ENCODE results near the gene HELZ2.
"Not testable (repeated sequence)": the region's sequence is repeated elsewhere in the genome, so short reads cannot be mapped to it uniquely, and the experiment has no call there.

Gene HELZ2

DNA sequence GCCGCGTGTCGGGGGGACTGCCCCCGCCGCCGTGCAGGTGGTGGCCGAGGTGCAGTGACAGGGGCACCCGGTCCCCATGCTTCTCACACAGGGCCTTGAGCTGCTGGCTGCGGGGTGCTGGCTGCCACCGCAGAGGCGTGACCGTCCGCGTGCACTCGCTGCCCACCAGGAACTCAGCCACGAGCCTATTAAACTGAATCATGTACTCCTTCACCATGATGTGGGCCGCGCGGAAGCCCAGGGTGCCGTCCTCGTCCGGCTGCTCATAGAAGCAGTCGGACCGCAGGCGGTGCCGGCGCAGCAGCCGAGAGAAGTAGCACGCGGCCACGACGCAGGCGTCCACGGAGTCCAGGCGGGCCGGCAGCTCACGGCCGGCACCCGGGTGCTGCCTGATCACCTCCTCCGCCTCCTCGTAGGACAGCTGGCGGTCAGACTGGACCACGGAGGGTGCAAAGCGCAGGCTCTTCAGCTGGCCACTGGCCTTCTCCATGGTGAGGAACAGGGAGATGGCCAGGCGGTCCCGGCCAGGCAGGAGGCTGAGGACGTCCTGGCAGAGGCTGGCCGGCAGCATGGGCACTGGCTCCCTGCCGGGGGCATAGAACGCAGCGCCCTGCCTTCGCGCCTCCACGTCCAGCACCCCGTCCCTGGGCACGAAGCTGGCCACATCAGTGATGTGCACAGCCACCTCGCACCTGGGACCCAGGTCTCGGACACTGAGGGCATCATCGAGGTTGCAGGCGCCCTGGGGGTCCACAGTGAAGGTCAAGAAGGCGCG lies 9.8 kb downstream of the HELZ2 start:
- no peak for DNase-seq

DNA sequence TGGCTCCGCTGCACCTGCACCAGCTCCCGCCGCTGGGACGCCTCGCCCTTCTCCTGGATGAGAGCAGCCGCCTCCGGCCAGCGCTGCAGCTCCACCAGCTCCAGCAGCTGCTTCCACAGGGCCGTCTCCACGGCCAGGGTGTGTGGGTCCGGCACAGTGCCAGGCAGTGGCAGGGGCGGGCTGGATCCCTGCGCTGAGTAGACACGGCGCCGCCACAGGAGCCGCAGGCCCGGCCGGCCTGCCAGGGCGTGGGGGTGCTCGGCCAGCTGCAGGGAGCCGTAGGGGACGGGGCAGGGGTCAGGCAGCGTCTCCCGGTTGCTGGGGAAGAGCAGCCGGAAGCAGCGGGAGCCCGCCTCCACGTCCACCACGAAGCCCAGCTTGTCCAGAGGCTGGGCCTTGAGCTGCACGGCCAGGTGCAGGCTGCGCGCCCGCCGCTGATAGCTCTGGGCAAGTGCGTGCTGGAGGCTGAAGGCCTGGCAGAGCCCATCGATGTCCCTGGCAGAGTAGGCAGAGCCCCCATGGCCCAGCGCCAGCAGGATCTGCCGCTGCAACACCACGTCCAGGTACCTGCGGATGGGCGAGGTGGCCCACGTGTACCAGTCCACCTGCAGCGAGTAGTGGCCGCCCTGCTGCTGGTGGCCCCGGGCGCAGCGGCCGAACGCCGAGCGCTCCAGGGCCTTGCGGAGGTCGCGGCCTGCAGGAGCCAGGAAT lies 10.7 kb downstream of the HELZ2 start:
- DNase-seq, result no peak

DNA sequence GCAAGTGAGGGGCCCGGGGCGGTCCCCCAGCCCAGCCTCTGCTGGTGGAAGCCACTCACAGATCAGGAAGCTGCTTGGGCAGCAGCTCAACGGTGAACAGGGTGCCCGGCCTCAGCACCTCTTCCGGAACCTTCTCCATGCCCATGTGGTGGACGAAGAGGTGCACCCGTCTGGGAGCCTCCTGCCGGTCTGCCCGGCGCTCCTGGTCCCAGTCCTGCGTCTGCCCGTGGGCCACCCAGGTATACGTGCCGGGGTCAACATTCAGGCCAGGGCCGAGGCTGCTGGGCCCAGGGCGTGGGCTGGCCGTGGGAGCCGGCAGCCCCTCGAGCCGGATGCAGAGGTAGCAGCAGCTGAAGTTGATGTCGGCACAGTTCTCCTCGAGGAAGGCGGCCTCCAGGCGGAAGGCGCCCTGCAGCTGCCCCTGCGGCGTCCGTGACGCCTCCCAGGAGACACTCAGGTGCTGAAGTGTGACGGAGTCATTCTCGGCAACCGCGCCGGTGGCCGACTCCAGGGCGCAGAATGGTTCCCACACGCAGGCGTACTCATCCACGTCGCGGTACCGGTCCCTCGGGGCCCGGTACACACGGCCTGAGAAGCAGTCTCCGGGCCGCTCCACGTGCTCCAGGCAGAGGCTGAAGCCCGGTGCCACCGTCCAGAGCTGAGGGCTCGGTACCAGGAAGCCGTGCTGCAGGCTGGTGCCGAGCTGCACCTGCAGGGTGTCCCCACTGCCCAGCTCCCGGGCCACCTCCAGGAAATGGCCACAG lies 11.4 kb downstream of the HELZ2 start:
- no peak for DNase-seq

DNA sequence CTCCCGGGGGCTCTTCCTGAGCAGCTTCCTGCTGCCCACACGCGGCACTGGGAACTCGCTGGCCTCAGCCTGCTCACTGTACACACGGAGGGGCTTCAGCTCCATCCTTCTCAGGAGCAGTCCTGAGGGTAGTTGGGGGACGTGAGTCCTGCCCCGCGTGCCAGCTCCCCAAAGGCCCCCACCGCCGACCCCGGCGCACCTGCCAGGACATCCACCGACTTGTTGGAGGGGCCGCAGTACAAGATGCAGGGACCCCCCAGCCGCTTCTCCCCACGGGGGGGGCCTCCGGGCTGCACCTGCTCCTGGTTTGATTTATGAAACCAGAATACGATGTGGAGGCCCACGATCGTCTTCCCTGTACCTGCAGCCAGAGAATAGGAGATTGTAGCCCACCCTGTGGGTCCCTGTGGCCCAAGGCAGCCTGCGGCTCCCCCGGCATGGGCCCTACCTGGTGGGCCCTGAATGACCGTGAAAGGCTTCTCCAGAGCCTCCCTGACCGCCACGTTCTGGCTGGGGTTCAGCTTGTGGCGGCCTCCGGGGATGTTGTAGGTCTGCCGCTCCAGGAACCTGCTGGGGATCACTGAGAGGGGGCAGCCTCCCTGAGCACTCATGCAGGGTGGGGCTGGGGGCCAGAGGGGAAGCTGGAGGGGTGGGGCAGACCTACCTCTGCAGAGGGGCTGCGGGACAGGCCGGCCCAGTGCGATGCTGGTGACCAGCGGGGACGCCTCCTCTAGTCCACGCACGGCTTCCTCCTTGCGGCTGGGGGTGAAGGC lies 12.2 kb downstream of the HELZ2 start:
- no peak for DNase-seq

DNA sequence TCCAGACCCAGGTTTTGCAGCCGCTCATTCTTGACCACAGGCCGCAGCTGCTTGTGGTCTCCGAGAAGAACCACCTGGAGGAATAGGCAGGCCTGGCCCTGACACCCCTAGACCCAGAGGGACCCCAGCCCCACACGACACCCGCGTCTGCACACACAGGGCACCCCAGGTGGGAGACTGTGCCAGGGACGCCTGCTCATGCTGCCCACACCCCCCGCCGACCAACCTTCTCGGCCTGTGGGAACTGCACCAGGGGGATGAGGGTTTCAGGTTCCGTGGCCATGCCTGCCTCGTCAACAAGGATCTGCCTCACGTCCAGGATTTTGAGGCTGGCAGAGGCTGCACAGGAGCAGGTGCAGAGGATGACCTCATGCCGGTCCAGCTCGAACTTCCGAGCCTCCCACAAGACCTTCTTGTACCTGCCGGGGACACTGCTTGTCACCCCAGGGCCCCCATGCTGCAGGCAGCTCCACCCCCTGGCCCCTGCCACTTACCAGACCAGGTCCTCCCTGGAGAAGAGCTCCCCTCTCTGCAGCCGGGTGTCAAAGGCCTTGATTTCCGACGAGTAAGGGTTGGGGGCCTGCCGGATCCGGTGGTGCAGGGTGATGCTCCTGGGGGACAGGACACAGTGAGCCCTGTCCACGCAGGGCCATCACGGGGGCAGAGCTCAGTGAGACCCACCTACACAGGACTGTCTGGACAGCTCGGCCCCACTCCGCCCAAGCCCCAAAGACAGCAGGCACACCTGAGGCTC lies 13.0 kb downstream of the HELZ2 start:
- no peak for DNase-seq

DNA sequence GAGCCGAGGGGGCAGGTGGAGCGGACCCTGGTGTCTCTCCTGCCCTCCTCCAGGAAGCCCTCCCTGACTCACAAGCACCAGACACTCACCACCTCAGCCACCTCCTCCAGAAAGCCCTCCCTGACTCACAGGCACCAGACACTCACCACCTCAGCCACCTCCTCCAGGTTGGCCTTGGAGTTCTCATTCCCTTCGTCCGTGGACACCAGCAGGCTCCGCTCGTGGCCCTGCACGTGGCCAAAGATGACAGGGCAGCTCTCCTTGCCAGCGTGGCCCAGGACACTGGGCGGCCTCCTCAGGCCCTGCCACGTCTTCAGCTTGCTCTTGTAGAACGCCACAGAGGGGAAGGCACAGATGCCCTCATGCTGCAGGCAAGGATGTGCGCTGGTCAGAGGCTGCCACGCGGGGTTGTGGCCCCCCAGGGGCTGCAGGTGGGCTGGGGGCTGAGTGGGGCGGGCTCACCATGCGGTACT lies 13.7 kb downstream of the HELZ2 start:
- DNase-seq, result no peak

DNA sequence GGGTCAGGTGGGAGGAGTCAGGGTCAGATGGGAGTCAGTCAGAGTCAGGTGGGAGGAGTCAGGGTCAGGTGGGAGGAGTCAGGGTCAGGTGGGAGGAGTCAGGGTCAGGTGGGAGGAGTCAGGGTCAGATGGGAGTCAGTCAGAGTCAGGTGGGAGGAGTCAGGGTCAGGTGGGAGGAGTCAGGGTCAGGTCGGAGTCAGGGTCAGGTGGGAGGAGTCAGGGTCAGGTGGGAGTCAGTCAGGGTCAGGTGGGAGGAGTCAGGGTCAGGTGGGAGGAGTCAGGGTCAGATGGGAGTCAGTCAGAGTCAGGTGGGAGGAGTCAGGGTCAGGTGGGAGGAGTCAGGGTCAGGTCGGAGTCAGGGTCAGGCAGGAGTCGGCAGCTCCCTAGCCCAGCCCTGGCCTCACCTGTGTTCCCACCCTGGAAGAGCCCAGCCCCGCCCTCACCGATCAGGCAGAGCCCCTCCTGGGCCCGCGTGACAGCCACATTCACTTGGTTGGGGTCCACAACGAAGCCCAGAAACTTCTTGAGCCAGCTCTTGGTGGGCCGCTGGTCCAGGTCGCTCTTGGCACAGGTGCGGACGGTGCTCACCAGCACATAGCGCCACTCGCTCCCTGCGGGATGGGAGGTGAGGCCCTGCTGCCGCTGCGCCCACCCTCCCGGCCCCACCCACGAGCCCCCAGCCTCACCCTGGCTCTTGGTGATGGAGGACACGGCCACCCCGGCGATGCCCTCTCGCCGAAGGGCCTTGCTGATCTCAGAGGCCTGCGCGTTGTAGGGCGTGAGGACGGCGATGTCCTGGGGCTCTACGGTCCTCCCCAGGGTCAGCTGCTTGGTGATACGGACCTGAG lies 14.3 kb downstream of the HELZ2 start:
- DNase-seq, result not testable (repeated sequence)

DNA sequence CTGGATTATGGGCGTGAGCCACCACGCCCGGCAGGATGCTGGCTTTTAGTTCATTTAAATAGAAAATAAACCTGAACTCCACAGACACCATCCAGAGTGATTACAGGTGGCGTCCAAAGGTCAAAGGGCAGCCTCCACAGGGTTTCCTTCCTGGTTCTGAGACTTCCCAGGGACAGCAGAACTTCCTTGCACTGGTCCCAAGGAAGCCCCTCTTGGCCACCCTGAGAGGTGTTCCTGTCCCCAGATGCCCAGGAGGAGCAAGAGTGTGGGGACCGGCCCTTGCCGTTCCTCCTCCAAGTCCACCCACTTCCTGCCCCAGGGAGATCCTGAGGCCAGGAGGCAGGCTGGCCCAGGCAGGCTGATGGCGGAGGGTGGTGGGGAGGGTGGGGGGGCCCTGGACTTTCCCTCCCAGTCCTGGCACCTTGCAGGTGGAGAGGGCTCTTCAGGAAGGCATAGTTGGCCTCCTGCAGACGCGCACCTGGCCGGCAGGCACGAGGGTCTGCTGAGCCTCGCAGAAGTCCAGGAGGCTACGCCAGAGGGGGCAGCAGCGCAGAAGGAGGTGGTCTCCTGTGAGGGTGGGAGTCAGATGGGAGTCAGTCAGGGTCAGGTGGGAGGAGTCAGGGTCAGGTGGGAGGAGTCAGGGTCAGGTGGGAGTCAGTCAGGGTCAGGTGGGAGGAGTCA lies 15.1 kb downstream of the HELZ2 start:
- no peak for DNase-seq

DNA sequence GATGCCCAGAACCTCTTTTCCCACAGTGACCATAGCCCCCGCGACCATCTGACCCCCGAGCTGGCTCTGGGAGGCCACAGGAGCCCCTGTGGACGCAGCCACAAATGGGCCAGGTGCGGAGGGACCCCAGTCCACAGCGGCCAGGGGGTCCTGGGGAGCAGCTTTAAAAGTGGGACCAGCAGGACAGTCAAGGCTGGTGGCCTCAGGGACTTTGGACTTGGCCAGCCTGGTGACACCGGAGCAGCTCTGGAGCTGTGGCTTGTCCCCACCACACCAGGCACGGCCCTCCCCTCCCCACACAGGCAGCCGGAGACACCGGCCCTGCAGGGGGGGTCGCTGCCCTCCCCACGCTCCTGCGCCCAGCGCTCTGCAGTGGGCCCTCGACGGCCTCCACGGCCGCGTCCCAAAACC lies 16.6 kb downstream of the HELZ2 start:
- no peak for DNase-seq

DNA sequence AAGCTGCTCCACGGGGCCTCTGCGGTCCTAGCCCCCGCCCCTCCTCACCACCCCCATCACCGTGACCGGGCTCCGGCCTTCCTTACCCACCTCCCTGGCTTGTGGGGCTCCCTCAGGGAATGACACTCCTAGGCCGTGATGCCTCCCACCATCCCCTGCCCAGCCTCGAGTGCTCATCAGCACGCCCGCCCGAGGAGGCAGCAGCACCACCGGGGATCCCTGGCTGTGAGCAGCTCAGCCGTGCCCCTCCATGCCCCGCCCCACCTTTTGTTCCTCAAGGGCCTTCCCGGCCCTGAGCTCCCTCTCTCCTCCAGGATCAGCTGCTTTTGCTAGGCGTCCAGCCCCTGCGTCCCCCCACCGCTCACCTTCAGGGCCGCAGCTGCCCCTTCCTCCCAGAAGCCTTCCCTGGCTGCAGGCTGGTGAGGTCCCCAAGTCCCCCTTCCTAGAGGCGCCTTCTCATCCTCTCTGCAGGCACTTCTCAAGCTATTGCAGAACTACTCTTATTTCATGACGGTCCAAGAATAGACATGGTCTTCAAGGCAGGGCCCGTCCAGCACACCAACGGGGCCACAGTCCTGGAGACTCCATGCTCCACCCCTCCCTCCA lies 17.1 kb downstream of the HELZ2 start:
- no peak for DNase-seq

DNA sequence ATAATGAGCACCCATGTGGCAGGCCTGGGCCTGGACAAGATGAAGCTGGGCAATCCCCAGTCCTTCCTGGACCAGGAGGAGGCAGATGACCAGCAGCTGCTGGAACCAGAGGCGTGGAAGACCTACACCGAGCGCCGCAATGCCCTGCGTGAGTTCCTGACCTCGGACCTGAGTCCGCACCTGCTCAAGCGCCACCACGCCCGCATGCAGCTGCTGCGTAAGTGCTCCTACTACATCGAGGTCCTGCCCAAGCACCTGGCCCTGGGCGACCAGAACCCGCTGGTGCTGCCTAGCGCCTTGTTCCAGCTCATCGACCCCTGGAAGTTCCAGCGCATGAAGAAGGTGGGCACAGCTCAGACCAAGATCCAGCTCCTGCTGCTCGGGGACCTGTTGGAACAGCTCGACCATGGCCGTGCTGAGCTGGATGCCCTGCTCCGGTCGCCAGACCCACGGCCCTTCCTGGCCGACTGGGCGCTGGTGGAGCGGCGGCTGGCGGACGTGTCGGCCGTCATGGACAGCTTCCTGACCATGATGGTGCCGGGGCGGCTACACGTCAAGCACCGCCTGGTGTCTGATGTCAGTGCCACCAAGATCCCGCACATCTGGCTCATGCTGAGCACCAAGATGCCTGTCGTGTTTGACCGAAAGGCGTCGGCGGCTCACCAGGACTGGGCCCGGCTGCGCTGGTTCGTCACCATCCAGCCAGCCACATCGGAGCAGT lies 18.2 kb downstream of the HELZ2 start:
- no peak for DNase-seq

DNA sequence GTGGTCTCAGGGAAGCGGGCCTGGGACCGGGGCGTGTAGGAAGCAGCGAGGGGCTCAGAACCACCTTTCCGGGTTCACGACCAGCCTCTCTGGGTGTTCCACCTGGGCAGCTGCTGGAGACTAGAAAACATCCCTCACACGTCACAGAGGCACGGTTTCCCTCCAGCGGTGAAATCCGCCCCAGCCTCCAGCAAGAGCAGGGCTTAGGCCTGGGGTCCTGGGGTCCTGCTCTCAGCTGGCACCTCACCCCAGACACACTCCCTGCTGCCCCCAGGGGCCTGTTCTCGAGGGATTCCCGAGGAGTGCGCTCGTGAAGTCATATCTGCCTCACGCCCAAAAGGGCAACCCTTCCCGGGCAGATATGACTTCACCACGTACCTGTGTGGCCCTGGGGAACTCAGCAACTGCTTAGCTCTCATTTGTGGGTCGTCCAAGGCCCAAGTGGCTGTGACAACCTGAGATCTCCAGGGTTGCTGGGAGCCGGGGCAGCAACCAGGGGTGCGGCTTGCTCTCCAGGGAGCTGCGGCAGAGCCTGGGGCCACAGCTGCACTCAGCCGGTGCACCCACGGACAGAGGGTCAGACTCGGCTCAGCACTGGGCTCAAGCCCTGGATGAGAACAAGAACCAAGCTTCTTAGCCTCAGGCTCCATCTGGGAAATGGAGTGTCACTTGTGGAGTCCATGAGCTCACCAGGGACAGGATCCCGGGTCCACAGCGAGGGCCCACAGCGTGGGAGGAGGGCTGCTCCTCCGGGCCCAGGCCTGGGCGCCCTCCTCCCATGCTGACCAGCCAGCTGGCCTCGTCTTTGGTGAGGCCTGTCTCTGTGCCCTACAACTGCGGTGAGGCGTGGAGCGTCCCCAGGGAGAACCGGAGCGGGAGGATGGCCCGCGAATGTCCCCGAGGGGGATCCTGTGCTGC lies 19.4 kb downstream of the HELZ2 start:
- no peak for DNase-seq

DNA sequence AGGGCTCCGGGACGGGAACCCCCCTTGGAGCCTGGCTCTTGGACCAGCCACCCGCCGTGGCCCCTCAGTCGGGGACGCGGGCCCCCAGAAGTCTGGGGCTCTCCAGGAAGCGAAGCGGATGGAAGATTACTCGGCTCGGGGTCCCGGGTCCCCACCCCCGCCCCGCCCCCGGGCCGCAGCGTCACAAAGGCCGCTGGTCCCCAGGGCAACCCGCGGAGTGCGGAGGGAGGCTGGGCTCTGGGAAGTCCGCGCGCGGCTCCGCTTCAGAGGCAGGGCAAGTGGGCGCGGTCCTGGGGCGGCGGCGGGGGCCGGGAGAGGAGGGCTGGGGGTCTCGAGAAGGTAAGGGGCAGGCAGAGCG lies 20.1 kb downstream of the HELZ2 start, which contains the start of gene FNDC11:
TSS of gene FNDC11 (plus strand) at position 227 of the 358 bp plus-strand sequence. CDS start 1,505 bp downstream, outside the sequence.
- no peak for DNase-seq

DNA sequence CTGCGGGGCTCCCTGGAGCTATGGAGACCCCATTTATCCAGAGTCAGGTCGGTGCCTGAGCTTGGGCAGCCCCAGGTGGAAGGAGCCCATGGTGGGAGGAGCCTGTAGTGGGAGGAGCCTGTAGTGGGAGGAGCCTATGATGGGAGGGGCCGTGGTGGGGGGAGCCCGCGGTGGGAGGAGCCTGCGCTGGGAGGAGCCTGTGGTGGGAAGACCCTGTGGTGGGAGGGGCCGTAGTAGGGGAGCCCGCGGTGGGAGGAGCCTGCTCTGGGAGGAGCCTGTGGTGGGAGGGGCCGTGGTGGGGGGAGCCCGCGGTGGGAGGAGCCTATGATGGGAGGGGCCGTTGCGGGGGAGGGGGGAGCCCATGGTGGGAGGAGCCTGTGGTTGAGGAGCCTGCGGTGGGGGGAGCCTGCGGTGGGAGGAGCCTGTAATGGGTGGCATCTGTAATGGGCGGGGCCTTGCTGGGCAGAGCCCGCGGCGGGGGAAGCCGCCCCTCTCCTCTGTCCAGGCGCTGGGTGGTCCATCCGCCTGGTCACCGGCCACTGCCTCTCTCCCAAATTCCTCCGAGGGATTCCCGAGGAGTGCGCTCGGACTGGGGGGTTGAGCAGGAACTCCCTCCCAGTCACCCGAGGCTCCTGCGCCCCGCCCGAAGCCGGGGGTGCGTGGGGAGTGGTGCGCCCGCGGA lies 20.6 kb downstream of the HELZ2 start:
- no peak for DNase-seq

DNA sequence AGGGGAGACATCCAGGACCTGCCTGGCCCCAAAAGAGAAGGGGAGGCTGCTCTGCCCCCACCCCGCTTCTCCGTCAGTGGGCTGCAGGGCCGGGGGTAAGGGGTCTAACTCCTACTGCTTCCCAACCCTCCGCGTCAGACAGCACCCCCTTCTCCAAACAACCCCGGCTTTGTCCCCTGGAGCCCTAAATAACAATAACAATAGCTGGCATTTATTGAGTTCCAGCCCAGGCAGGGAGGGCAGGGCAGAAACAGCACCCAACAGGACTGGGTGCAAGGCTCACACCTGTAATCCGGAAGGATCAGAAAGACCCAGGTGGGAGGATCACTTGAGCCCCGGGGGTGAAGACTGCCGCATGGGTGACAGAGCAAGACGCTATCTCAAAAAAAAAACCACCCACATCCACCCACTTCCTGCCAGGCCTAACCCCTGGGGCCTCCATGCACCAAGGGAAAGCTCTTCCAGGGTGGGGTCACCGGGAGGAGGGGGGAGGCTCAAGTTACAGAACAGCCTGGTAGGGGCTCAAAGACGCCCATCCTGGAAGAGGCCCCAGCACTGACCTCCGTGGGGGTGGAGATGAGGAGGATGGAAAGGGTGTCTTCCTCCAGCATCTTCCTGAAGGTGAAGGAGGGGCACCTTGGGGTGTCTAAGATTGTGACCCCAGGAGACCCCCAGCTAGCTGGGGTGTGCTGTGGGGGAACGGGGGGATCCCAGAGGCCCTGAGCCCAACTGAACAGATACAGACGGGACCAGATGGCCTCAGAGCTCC lies 21.4 kb downstream of the HELZ2 start:
- DNase-seq, result no peak

DNA sequence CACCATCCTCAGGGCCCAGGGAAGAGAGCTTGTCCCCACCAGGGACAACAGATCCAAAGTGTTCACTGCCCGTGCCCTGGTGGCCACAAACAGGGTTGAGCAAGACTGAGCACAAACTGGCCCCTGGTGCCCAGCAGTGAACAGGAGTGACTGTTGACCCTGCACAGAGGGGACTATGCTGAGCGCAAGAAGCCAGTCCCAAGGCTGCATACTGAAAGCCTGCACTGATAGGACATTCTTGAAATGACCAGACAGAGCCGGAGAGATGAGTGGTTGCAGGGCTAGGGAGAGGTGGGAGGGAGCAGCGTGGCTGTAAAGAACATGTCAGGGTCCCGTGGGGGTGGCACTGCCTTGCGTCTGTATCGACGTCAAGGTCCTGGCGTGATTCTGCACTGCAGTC lies 23.0 kb downstream of the HELZ2 start:
- DNase-seq, result no peak
